ENCODE results near the gene JMJD1C.

DNA sequence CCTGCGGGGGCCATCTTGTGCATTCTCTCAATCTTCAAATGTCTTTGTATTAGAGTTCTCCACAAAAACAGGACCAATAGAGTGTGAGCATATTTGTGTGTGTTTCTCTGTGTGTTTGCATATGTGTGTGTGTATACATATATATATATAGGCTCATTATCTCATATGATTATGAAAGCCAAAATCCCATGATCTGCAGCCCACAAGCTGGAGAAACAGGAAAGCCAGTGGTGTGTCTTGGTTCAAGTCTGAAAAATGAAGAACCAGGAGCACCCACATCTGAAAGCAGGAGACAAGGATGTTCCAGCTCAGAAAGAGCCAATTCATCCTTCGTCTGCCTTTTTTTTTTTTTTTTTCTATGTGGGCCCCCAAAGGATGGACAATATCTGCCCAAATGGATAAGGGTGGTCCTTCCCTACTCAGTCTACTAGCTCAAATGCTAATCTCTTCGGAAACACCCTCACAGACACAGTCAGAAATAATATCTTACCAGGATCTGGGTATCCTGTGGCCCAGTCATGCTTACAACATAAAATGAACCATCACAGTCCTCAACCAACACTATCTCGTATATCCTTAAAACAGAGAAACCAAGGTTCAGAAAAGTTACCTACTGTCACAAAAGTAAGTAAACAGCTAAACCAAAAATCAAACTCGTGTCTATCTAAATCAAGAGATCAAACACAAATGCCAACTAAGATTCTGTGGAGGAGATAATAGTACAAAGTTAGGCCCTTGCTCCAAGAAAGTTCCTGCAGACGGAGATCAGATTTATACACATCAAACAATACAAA is 141.9 kb downstream of the JMJD1C start:
- TF ChIP-seq, protein P1, sequence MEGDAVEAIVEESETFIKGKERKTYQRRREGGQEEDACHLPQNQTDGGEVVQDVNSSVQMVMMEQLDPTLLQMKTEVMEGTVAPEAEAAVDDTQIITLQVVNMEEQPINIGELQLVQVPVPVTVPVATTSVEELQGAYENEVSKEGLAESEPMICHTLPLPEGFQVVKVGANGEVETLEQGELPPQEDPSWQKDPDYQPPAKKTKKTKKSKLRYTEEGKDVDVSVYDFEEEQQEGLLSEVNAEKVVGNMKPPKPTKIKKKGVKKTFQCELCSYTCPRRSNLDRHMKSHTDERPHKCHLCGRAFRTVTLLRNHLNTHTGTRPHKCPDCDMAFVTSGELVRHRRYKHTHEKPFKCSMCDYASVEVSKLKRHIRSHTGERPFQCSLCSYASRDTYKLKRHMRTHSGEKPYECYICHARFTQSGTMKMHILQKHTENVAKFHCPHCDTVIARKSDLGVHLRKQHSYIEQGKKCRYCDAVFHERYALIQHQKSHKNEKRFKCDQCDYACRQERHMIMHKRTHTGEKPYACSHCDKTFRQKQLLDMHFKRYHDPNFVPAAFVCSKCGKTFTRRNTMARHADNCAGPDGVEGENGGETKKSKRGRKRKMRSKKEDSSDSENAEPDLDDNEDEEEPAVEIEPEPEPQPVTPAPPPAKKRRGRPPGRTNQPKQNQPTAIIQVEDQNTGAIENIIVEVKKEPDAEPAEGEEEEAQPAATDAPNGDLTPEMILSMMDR (conservative IDR thresholded peaks at IDR 0.05) = no peak
- TF ChIP-seq ZFX (IDR thresholded peaks at IDR 0.05) = no peak

Data from C4-2B (cell line).